HG03460 (cell line): ENCODE measurements around the gene AGBL1.
"Not testable (repeated sequence)": the region's sequence is repeated elsewhere in the genome, so short reads cannot be mapped to it uniquely, and the experiment has no call there.

ENCODE experiments used
- ATAC-seq: cut with Tn5 transposase; IDR thresholded peaks from one replicate; pipeline ENCODE4 v1.9.1; 2021; ENCODE audit not compliant: unreplicated experiment

Gene AGBL1

DNA sequence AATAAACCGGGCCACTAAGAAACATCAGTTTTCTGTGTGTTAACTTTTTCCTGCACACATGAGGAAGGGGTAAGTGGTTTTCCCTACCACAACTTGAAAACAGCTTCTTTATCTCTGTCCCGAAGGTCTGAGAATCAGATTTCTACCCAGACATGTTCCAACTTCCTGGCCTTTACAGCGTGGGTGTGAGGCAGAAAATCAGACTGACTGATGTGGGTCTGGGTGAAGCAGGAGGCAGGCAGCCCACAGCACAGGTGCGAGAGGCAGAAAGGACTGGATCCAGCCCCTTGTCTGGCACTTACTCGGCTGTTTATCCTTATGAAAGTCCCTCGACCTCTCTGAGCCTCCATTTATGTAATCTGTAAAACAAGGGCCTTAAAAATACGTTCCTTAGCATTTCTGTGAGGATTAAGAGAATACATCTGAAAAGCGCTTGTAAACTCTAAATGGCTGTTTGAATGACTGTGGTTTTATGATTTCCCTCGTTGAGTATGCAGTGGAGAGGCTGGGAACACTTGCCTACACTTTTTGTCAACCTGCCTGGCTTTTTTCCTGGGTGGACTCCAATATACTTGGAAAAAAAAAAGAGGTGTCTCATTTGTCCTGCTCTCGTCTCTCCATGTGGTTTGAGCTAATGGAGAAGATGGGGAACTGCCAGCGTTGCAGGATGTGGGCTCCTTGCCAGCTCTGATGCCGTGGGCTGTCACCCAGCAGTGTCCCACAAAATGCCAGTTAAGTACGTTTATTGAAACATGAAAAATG, 3.1 kb downstream of the AGBL1 start:
- ATAC-seq, result no peak

DNA sequence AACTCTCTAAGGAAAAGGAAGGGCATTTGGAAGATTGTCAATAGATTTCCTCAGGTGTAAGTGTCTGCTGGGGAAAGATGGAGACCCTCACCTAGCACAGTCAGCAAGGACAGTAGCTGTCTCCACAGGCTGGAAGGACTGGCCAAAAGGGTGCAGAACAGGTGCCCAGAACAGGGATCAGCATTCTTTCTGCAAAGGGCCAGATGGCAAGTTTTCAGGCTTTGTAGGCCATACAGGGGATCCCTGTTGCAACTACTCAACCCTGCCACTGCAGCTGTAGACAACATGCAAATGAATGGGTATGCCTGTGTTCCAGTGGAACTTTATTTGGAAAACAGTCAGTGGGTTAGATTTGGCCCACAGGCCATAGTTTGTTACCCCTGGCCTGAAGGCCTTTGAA, 8.1 kb downstream of the AGBL1 start:
- ATAC-seq, result no peak

DNA sequence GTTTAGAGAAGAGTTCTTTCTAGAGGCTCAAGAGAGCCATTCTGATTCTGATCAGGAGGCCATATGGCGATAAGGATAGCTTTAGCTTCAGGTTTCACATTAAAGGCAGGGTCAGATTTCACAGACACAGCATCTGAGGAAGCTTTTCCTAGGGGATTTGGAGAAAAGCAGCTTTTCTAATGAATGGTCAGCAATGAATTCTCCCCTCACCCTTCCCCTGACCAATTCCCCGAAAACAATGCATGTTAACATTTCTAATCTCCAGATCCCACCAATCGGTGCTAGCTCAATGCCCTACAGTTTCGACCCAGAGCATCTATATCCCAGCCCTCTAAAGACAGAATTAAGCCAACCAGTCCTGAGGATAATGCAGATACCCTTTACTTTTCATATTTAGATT, 9.8 kb downstream of the AGBL1 start:
- no peak for ATAC-seq

DNA sequence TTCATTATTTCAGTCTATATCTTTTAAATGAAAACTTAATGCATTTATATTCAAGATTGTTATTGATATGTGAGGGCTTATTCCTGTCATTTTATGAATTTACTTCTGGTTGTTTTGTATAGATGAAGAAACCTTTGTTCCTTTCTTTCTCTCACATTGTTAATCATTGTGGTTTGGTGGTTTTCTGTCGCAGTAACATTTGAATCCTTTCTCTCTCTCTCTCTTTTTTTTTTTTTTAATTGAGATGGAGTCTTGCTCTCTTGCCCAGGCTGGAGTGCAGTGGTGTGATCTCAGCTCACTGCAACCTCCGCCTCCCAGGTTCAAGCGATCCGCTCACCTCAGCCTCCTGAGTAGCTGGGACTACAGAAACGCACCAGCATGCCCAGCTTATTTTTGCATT, 22.1 kb downstream of the AGBL1 start:
- no peak for ATAC-seq

DNA sequence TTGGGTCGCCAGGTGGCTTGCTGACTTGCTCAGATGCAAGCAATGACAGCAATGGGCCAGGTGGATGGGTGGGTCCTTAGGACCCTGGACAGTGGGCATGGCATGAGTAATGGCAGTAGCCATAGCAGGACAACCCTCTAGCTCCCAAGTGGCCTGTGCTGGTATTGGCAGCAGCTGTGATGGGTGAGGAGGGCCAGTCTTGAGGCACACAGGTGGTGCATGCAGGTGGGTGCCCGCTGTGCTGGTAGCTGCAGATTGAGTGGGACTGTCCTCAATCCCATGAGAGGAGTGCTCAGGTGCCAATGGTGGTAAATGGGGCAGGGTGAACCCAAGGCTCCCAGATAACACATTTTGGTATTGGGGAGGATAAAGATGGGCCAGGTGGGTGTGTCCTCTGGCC, 24.2 kb downstream of the AGBL1 start:
- no peak for ATAC-seq

DNA sequence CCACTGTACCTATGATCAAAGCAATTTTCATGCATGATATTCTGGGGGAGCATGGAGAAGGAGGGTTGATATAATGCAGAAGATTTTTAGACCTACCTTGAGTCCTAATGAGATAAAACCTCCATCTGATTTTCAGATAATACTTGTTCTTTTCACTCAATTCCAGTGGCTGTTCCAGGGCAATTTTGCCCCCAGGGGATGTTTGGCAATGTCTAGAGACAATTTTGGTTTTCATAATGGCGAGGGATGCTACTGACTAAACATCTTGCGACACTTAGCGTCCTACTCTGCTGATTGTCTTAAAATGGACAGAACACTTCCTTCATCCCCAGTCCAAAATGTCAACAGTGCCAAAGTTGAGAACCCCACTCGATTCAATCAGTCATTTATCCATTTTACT, 26.6 kb downstream of the AGBL1 start:
- ATAC-seq, result no peak

DNA sequence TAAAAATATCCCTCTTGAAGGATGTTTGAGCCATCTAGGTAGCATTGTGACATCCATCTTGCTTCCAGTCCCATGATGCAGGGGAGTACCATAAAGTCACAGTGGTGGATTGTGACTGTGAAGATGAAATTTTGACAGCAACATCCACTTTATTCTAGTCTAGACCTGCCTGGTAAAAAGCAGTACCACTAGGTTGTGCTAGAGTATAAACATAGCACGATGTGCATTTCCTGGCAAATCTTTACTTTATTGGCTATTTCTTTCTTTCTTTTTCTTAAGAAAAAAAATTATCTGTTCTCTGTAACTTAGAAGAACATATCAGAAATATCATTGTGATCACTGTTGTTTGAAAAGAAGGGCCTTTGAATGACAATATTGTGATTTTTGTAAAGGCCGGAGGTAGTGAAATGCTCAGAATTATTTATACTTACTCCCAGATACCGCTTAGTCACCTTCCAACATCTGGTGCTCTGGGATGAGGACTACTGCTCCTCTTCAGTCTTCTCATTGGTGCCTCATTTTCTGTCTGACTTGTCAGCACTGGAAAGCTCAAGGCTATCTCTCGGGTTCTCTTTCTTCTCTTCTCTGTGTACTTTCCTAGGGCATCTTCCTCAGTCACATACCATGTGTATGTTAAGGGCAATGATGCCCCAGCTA, 35.6 kb downstream of the AGBL1 start:
- ATAC-seq, result no peak

DNA sequence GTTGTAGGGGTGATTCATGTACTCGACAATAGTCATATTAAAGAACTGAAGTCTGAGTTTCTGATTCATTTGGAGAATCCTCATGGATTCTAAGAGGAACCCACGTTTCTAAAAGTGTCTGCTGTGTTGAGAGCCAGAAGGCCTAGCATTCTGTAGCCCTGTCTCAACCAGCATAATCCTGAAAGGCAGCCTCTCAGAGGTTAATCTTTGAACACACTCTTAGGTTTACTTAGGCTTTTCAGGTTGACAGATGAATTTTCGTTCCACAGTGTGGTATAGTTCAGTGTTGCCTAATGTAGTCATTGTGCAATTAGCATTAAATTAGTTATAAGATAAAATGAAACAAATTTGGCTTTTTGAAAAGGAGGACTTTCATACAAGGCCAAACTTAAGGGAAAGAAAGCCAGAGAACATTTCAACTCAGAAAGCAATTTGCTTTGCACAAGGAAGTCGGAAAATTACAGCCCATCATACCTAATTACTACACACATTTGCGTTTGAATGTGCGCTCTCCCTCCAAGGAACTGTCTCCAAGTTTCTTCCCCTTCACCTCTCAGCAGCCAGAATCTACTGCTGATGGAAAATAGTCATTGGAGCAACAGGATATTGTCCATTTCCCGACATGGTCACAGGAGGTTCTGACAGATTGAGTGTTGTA, 42.0 kb downstream of the AGBL1 start:
- ATAC-seq, result no peak

DNA sequence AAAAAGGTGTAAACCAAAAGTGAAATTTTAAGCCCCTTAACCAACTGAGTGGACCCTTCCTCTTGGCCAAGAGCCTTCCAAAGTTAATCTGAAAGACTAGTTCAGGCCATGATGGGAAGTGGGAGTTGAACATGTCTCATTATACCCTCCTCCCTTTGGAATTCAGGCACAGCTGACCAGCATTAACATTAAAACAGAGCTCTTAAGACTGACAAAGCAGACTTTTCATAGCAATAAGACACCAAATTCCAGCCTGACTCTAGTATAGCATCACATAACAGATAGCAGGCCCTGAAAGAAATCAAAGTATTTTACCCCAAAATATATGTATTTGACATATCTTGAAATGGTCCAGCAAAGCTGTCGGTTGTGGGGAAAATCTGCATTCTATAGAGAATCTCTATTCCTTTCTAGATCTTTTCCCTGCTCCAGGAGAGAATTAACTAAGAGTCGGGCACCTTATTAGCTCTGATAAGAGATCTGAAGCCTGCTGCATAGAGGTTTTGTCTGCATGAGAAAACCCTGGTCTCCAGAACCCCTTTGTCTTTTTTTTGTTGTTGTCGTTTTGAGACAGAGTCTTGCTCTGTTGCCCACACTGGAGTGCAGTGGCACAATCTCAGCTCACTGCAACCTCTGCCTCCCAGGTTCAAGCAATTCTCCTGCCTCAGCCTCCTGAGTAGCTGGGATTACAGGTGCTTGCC, 43.2 kb downstream of the AGBL1 start:
- not testable (repeated sequence) for ATAC-seq

DNA sequence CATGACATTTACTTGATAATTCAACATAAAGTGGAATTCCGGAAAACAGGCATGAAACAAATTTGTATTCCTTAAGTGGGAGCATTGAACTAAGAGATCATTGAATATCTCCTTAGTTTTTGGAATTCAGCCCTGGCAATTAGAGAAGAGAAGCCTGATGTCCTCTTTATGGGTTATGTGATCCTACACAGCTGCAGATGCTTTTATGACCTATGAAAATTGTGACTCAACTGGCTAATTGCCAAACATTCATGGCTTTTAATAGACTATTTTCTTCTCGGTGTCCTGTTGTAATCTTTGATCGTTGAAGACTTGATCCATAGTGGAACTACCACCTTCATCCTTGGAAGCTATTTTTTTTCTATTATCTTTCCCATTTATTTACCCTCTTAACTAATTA, 46.1 kb downstream of the AGBL1 start:
- ATAC-seq, result no peak

DNA sequence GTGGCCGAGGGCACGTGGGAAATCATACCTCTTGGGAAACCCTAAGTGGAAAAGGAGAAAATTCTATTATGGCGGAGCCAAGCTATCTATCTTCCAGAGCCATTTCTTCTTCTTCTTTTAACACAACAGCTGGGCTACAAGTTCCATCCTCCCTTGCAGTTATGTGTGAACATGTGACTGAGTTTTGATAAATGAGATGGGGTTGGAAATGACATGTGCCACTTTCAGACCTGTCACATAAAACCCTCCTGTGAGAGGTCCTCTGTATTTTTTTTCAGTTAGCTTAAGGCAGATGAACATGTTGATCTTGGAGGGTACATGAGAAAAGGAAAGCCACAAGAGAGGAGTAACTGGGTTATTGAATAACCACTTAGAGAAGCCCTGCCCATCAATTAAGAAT, 47.9 kb downstream of the AGBL1 start:
- ATAC-seq, result no peak

DNA sequence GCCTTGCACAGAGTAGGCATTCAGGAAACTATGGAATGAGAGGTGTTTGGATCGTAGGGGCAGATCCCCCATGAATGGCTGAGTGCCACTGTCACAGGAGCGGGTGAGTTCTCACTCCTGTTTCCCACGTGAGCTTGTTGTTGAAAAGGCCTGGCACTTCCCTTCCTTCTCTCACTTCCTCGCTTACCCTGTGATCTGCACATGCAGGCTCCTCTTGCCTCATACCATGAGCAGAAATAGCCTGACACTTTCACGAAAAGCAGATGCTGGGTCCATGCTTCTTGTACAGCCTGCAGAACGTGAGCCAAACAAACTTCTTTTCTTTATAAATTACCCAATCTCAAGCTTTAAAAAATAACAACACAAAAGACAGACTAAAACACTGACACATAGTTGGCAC, 55.4 kb downstream of the AGBL1 start:
- ATAC-seq, result no peak

DNA sequence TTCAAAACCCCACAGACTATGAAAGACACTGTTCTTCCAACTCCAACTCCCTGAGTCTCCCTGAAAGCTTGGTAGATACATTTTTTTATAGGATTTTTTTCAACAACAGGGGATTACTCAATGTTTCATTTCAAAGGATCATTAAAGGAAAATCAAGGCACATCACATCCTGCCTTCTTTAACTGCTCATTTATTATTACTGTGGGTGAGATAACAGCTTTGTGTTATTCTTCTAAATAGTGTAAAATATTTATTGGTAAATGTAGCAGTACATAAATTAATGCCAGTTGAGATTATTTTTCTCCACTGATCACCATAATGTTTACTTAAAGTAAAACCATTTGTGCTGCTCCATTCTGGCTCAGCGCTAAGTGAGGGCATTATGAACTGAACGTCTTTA, 57.2 kb downstream of the AGBL1 start:
- no peak for ATAC-seq

DNA sequence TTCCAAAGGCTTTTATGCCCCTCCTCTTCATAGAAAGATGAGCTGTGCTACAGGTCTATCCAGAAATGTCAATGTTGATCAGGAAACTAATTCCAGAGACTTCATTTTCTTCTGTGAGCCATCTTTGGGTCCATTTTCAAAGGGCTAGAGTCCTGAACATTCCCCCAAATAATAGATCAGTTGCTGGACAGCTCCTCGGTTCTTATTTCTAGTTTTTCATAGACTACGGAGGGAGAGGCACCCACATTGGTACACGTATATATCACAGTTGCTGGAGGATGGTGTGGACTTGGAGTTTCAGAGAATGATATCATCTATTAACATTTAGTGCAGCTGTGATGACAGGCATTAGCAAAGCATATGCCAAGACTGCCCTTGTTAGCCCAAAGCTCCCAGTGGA, 59.1 kb downstream of the AGBL1 start:
- no peak for ATAC-seq

DNA sequence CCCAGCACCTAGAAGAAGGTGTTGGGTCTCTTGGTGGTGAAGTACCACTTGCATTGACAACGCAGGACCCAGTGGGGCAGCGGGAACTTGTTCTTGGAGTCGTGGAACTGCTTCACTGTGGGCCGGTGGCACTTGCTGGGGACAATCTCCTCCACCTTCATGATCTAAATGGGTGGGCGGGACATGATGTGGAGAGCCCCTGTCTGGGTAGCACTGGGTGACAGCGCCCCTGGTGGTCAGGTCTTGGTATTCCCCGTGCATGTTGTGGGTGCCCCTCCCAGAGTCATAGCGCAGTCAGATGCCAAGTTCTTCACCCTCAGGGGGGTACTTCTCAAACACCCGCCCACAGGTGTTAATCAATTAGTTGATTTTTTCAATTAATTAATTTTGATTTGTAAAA, 60.2 kb downstream of the AGBL1 start:
- no peak for ATAC-seq

DNA sequence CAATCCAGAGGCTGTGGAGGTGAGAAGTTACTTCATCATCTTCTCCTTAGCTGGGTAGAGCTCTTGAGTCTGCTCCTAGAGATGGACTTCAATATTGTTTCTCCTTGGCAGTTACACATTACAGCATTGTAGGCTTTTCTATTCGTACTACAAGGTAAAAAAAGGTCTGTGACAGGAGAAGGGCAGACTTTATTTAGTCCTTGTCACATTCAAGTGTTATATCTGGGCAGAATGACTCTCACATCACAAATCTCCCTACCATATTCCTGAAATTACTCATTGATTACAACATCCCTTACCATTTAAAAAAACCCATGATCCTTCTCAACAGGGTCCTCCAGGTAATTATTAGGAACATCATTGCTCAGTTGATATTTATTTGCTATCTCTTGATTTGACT, 75.0 kb downstream of the AGBL1 start:
- ATAC-seq, result no peak

DNA sequence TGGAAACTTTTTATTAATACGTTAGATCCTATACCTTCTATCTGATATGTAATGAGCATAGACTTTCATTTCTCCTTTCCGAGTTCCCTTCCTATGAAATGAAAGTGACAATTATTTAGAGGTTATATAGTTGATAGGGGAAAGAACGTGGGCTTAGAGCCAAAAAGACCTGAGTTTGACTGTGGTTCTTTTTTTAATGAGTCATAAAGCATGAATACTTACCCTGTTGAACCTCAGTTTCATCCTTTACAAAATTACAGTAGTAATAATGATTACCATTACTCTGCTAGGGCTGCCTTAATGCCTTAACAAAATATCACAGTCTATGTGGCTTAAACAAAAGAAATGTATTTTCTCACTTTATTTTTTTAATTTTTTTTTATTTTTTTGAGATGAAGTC, 75.9 kb downstream of the AGBL1 start:
- no peak for ATAC-seq

DNA sequence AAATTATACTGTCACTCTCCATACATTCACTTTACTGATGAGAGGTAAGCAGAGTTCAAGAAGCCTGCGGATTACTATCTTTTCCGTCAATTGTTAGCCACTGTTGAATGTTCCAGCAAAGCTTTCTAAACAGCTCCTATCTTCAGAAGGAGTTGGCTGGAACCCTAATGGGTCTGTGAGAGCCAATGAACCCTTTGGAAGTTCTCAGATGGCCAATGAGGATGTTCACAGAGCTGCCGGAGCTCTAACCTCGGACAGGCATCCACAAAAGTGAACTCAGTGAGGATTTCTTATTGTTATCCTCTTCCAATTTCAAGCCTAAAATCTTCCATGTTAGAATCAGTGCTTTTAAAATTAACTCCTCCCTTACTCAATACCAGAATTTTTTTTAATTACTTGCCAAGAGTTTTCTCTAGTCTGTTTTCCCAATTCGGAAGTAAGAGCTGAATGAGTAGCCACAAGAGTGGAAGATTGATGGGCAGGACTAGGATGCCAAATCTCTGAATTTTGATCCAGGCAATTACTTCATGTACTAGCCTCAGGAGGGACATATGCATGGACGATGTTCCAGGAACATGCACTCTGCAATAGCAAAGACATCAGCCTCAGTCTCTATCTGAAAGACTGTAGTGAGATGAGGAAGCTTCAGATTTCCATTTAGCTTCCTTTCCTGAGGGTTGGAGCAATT, 78.1 kb downstream of the AGBL1 start:
- no peak for ATAC-seq

DNA sequence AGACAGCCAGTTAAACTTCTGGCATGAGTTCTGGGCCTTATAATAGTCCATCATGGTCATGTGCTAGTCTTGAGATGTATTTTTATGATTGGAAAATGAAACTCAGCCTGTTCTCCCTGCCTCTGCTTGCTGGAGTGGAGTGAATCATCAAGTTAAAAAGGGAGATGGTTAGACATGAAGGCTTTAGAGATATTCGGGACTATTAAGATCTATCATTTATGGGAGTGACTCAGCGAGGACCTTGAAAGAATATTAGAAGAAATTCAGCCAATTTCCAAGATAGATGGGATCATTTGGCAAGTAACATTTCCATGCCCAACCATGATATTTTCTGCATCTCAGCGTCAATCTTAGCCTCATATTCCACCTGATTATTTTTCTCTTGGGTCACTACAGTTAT, 79.8 kb downstream of the AGBL1 start:
- ATAC-seq, result no peak

DNA sequence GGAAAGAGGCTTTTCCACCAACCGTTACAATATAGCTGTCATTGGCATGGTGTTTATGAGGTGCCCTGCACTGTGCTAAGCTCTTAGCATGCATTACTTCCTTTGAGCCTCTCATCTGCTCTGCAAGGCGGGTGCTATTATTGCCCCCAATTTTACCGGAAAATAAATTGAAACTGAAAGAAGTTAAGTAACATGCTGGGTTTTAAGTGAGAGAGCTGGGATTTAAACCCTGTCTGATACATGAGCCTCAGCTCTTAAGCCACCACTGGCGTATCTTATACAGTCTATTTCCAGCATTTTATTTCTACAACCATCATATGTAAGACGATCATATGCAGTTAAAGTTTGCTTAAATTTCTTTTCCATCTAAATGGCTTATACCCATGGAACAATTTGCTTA, 81.6 kb downstream of the AGBL1 start:
- no peak for ATAC-seq

DNA sequence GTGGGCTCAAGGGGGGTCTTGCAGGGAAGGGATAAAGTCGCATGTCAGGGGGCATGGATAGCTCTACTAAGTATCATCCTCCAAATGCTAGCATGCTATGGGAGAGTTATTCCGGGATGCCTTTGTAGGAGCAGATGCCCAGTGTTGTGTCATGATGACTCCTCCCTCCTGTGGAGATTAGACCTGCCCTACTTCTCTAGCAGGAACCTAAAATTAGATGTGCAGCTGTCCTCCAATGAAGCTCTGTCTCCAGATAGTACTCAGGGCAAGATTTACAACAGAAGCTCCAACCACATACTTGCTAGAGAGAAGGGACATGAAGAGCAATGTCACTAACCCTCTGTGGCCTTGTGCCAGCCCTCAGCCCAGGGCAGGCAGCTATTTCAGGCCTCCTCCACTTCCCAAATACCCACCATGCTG, 82.5 kb downstream of the AGBL1 start:
- ATAC-seq, result no peak
